Coronary artery (tissue), 2 donors: ENCODE measurements around the gene STT3A.

Experiments used
- DNase-seq: peaks from one replicate; pipeline ENCODE4 v3.0.0-alpha.2; 2017; ENCODE audit warnings: low spot score
- H3K27ac ChIP-seq, 2 donors: fragments of 200-600 bp; sonication (generic); one replicate each; pipeline ENCODE4 v1.5.1; 2016 to 2019
- H3K4me3 ChIP-seq: fragments of 200-600 bp; sonication (generic); 2 replicates; pipeline ENCODE4 v1.5.1; 2016; ENCODE audit warnings: mild to moderate bottlenecking, moderate library complexity
- CTCF ChIP-seq: fragments of 200-600 bp; sonication (generic); IDR thresholded peaks from one replicate; pipeline ENCODE4 v1.5.1; 2019; ENCODE audit warnings: antibody characterized with exemption

The STT3A gene

GRCh38 chr11:125649465-125650166 is 57.0 kb downstream of the STT3A start:
- Histone ChIP-seq H3K27ac (no peak overlapping the region), H3K4me3 (no peak overlapping the region)
- no peak for DNase-seq
- TF ChIP-seq CTCF: no peak

GRCh38 chr11:125662689-125663088 is 70.0 kb downstream of the STT3A start:
- Histone ChIP-seq H3K27ac (no peak overlapping the region), H3K4me3 (no peak overlapping the region)
- no peak for TF ChIP-seq CTCF
- DNase-seq: no peak

GRCh38 chr11:125663910-125664309 is 71.3 kb downstream of the STT3A start:
- Histone ChIP-seq H3K4me3 (no peak overlapping the region), H3K27ac (no peak overlapping the region)
- TF ChIP-seq CTCF: no peak
- no peak for DNase-seq

GRCh38 chr11:125667151-125667550 is 74.5 kb downstream of the STT3A start:
- no peak for DNase-seq
- H3K27ac ChIP-seq: no peak overlapping the region
- no peak for TF ChIP-seq CTCF
- no peak overlapping the region for H3K4me3 ChIP-seq

GRCh38 chr11:125670172-125670571 is 77.5 kb downstream of the STT3A start:
- Histone ChIP-seq H3K4me3 (no peak overlapping the region), H3K27ac (no peak overlapping the region)
- no peak for TF ChIP-seq CTCF
- DNase-seq: no peak

- TF ChIP-seq CTCF: no peak
- no peak for DNase-seq
- H3K4me3 ChIP-seq: no peak overlapping the region
- H3K27ac ChIP-seq: no peak overlapping the region
Observed at GRCh38 chr11:125671561-125671960, 78.9 kb downstream of the STT3A start.
